Smooth muscle cell (in vitro differentiated cells): ENCODE measurements around the gene LGR5. TPM values are rescaled to one million over a fixed set of nuclear protein-coding genes. Genes with fewer than 3 reads are reported as not detected.

ENCODE experiments used
- DNase-seq: peaks from one replicate; lab custom pipeline; 2025; ENCODE audit not compliant: unreplicated experiment; lab: John Stamatoyannopoulos, UW
- H2AFZ ChIP-seq: fragments of 200-600 bp; sonication (generic); 2 replicates; pipeline ENCODE4 v1.6.0; 2016; ENCODE audit warnings: antibody characterized with exemption, low read depth, mild to moderate bottlenecking
- H3F3A ChIP-seq: fragments of 200-600 bp; sonication (generic); 2 replicates; pipeline ENCODE4 v1.6.0; 2017; ENCODE audit warnings: antibody characterized with exemption, low read depth
- H3K27ac ChIP-seq: fragments of 200-600 bp; sonication (generic); 2 replicates; pipeline ENCODE4 v1.5.1; 2016; ENCODE audit warnings: low read depth, mild to moderate bottlenecking
- H3K27me3 ChIP-seq: fragments of 200-600 bp; sonication (generic); 2 replicates; pipeline ENCODE4 v1.6.1; 2016; ENCODE audit warnings: low read depth, mild to moderate bottlenecking
- H3K36me3 ChIP-seq: fragments of 200-600 bp; sonication (generic); 2 replicates; pipeline ENCODE4 v1.5.1; 2016; ENCODE audit warnings: low read depth
- H3K4me1 ChIP-seq: fragments of 200-600 bp; sonication (generic); 2 replicates; pipeline ENCODE4 v1.5.1; 2016; ENCODE audit warnings: low read depth
- H3K4me2 ChIP-seq: fragments of 200-600 bp; sonication (generic); 2 replicates; pipeline ENCODE4 v1.6.0; 2016; ENCODE audit warnings: mild to moderate bottlenecking
- H3K4me3 ChIP-seq: fragments of 200-600 bp; sonication (generic); 2 replicates; pipeline ENCODE4 v1.5.1; 2016; ENCODE audit warnings: mild to moderate bottlenecking
- H3K79me2 ChIP-seq: fragments of 200-600 bp; sonication (generic); 2 replicates; pipeline ENCODE4 v1.6.0; 2016; ENCODE audit warnings: low read depth, mild to moderate bottlenecking
- H3K9ac ChIP-seq: fragments of 200-600 bp; sonication (generic); 2 replicates; pipeline ENCODE4 v1.6.0; 2016; ENCODE audit warnings: low read depth
- H3K9me3 ChIP-seq: fragments of 200-600 bp; sonication (generic); replicated peaks from 2 replicates; pipeline ENCODE4 v1.5.1; 2016; ENCODE audit warnings: low read depth
- H4K20me1 ChIP-seq: fragments of 200-600 bp; sonication (generic); 2 replicates; pipeline ENCODE4 v1.6.0; 2016; ENCODE audit warnings: low read depth
- CTCF ChIP-seq: fragments of 200-600 bp; sonication (generic); IDR thresholded peaks from 2 replicates; pipeline ENCODE4 v1.5.1; 2017; ENCODE audit warnings: borderline replicate concordance, mild to moderate bottlenecking, antibody characterized with exemption; ENCODE audit not compliant: insufficient read depth, poor library complexity, severe bottlenecking
- WGBS: methylation state at CpG from one replicate; pipeline ENCODE4 v1.1.7; 2016; ENCODE audit warnings: low lambda C conversion rate; 5-methylcytosine and 5-hydroxymethylcytosine counted together
- polyA plus RNA-seq: library from polyadenylated mRNA; unstranded; fragments of >200 nt; fragmentation: Nextera tagmentation; extraction: Ambion mirVana; gene quantifications from 2 replicates; pipeline ENCODE4 v1.2.1, GENCODE V29; 2016
- total RNA-seq: library from RNA; depleted of rRNA; stranded (reverse); fragments of >200 nt; gene quantifications from 2 replicates; pipeline ENCODE4 v1.2.3, GENCODE V29; 2014

The LGR5 gene
- total and polyA plus RNA-seq, 2 experiments from 2014 or later, result 0.30 to 0.54 TPM

DNA sequence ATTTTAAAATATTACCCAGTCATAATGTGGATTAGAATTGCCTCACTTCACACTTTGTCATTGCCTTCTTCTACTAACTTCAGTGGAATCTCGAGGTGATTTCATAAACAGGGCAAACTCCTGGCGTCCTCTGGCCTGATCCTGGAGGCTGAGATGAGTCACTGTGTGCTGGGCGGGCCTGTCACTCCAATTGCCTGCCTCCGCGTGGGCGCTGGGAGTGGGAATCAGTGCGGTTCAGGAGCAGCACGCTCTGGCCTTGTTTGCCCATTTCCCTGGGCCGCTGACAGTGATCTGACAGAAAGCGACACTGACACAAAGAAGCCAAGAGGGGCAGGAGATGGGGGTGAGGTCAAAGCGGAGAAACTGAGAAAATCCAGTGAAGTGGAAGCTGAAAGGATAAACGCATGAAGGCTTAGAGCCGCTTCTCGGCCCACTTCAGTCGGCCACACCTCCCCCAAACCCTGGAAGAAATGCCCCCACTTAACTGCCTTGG, 29.7 kb downstream of the LGR5 start:
- Histone ChIP-seq H3K36me3 (no peaks in the 10 kb centered on the region), H2AFZ (no peak overlapping the region), H3K9me3 (no peaks in the 10 kb centered on the region), H3K4me1 (peaks cover 22% of the 10 kb centered on the region), H3K4me2 (peak overlapping the region; percentile 52), H3K79me2 (no peaks in the 10 kb centered on the region), H3F3A (peaks cover 7% of the 10 kb centered on the region), H3K4me3 (no peak overlapping the region), H3K27me3 (no peaks in the 10 kb centered on the region), H3K9ac (no peak overlapping the region), H3K27ac (peak overlapping the region; percentile 57), H4K20me1 (no peaks in the 10 kb centered on the region)
- WGBS, result 12% methylated on average over 15 of the region's 15 CpGs
- TF ChIP-seq CTCF, result no peak
- DNase-seq, result peak; percentile 16

DNA sequence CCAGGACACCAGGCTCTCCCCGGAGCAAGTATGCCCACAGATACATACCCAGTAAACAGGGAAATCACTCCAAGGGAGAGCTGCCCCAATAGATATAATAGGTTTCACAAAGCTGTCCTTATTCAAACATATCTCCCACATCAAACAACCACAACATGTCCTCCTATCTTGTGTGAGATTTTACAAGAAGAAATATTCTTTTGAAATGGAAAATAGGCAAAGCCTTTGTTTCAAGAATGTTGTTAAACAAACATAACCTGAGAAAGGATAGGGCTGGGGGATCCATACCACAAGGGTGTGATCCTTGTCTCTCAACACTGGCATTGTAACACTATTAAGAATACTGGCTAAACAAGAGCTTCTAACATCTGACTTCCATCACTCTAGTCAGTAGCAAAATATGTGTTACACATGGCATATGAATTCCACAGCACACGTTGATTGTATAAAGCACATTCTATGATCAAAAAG, 32.9 kb downstream of the LGR5 start:
- H2AFZ ChIP-seq, result no peak overlapping the region
- no peaks in the 10 kb centered on the region for H3K27me3 ChIP-seq
- 57% methylated on average over 2 of the region's 2 CpGs for WGBS
- H3K9me3 ChIP-seq, result no peaks in the 10 kb centered on the region
- H3K4me1 ChIP-seq, result peaks cover 17% of the 10 kb centered on the region
- no peak overlapping the region for H3K4me3 ChIP-seq
- TF ChIP-seq CTCF, result no peak
- no peaks in the 10 kb centered on the region for H3K36me3 ChIP-seq
- H3K9ac ChIP-seq, result no peak overlapping the region
- H4K20me1 ChIP-seq, result no peaks in the 10 kb centered on the region
- no peak overlapping the region for H3K4me2 ChIP-seq
- no peak overlapping the region for H3K27ac ChIP-seq
- DNase-seq, result no peak
- peaks cover 7% of the 10 kb centered on the region for H3F3A ChIP-seq
- H3K79me2 ChIP-seq, result no peaks in the 10 kb centered on the region

- DNase-seq, result no peak
- Histone ChIP-seq H3K4me2 (no peak overlapping the region), H2AFZ (no peak overlapping the region), H3F3A (peaks cover 5% of the 10 kb centered on the region), H3K9ac (no peak overlapping the region), H3K9me3 (no peaks in the 10 kb centered on the region), H3K27ac (no peak overlapping the region), H3K27me3 (no peaks in the 10 kb centered on the region), H3K4me3 (no peak overlapping the region), H3K79me2 (no peaks in the 10 kb centered on the region), H4K20me1 (no peaks in the 10 kb centered on the region), H3K36me3 (no peaks in the 10 kb centered on the region), H3K4me1 (no peaks in the 10 kb centered on the region)
- TF ChIP-seq CTCF, result no peak
- 80% methylated on average over 2 of the region's 2 CpGs for WGBS
Measured at GRCh38 chr12:71474791-71475190, 35.2 kb downstream of the LGR5 start.

DNA sequence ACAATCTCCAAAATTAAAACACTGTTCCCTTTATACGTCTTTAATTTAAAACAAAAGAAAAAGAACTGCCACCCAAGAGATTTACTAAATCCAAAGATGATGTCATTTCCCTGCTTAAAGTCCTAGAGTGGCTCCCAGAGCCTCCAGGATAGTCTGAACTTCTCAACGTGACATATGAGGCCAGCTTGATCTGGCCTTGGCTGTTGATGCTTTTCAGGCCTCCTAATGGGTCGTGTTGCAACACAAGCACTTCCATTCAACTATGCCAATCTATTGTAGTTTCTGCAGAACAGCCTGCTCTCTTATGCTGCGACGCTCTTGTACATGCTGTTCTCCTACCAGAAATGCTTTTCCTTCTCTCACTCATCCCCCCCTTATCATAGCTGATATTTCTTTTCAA, 35.7 kb downstream of the LGR5 start:
- no peak overlapping the region for H3K9ac ChIP-seq
- H3K9me3 ChIP-seq, result no peaks in the 10 kb centered on the region
- H3K4me1 ChIP-seq, result no peaks in the 10 kb centered on the region
- no peak for DNase-seq
- no peak overlapping the region for H3K27ac ChIP-seq
- H3K36me3 ChIP-seq, result no peaks in the 10 kb centered on the region
- no peaks in the 10 kb centered on the region for H3F3A ChIP-seq
- no peak overlapping the region for H3K4me2 ChIP-seq
- no peak for TF ChIP-seq CTCF
- no peaks in the 10 kb centered on the region for H3K79me2 ChIP-seq
- H4K20me1 ChIP-seq, result no peaks in the 10 kb centered on the region
- H2AFZ ChIP-seq, result no peak overlapping the region
- H3K4me3 ChIP-seq, result no peak overlapping the region
- WGBS, result 47% methylated on average over 5 of the region's 5 CpGs
- H3K27me3 ChIP-seq, result no peaks in the 10 kb centered on the region
